ENCODE results near the gene MAP2K1.
"Not testable (repeated sequence)": the region's sequence is repeated elsewhere in the genome, so short reads cannot be mapped to it uniquely, and the experiment has no call there.

The MAP2K1 gene

GRCh38 chr15:66393037-66393436 is 6.3 kb downstream of the MAP2K1 start:
- not testable (repeated sequence) for DNase-seq (ENCODE audit: low spot score)

- DNase-seq (ENCODE audit: low spot score) = no peak
Observed at GRCh38 chr15:66394472-66394871, 7.8 kb downstream of the MAP2K1 start.

GRCh38 chr15:66394915-66395314 is 8.2 kb downstream of the MAP2K1 start:
- no peak for DNase-seq (ENCODE audit: low spot score)

- no peak for DNase-seq (ENCODE audit: low spot score)
Observed at GRCh38 chr15:66399276-66399675, 12.6 kb downstream of the MAP2K1 start.

GRCh38 chr15:66400351-66400774 is 13.7 kb downstream of the MAP2K1 start:
- no peak for DNase-seq (ENCODE audit: low spot score)

GRCh38 chr15:66401130-66402021 is 14.7 kb downstream of the MAP2K1 start:
- DNase-seq (ENCODE audit: low spot score) = no peak

- DNase-seq (ENCODE audit: low spot score) = no peak
Observed at GRCh38 chr15:66402761-66403284, 16.1 kb downstream of the MAP2K1 start.

- no peak for DNase-seq (ENCODE audit: low spot score)
Observed at GRCh38 chr15:66403323-66403722, 16.6 kb downstream of the MAP2K1 start.

- no peak for DNase-seq (ENCODE audit: low spot score)
Observed at GRCh38 chr15:66404122-66404521, 17.4 kb downstream of the MAP2K1 start.

GRCh38 chr15:66404532-66404931 is 17.8 kb downstream of the MAP2K1 start:
- DNase-seq (ENCODE audit: low spot score) = no peak

- no peak for DNase-seq (ENCODE audit: low spot score)
Observed at GRCh38 chr15:66405007-66405406, 18.3 kb downstream of the MAP2K1 start.

GRCh38 chr15:66405615-66406014 is 18.9 kb downstream of the MAP2K1 start:
- DNase-seq (ENCODE audit: low spot score) = no peak

- no peak for DNase-seq (ENCODE audit: low spot score)
Observed at GRCh38 chr15:66408254-66408653, 21.5 kb downstream of the MAP2K1 start.

GRCh38 chr15:66408675-66409282 is 22.1 kb downstream of the MAP2K1 start:
- DNase-seq (ENCODE audit: low spot score) = no peak

GRCh38 chr15:66409565-66410108 is 22.9 kb downstream of the MAP2K1 start:
- no peak for DNase-seq (ENCODE audit: low spot score)

GRCh38 chr15:66411190-66411589 is 24.5 kb downstream of the MAP2K1 start:
- DNase-seq (ENCODE audit: low spot score) = peak; percentile 34

- DNase-seq (ENCODE audit: low spot score) = no peak
Observed at GRCh38 chr15:66412220-66412619, 25.5 kb downstream of the MAP2K1 start.

- no peak for DNase-seq (ENCODE audit: low spot score)
Observed at GRCh38 chr15:66413579-66413978, 26.9 kb downstream of the MAP2K1 start.

- DNase-seq (ENCODE audit: low spot score) = no peak
Observed at GRCh38 chr15:66415360-66415759, 28.6 kb downstream of the MAP2K1 start.

GRCh38 chr15:66417736-66418135 is 31.0 kb downstream of the MAP2K1 start:
- DNase-seq (ENCODE audit: low spot score) = no peak

- no peak for DNase-seq (ENCODE audit: low spot score)
Observed at GRCh38 chr15:66419471-66419870, 32.8 kb downstream of the MAP2K1 start.

- DNase-seq (ENCODE audit: low spot score) = no peak
Observed at GRCh38 chr15:66422347-66422746, 35.6 kb downstream of the MAP2K1 start.

- DNase-seq (ENCODE audit: low spot score) = no peak
Observed at GRCh38 chr15:66423149-66423548, 36.4 kb downstream of the MAP2K1 start.
